ENCODE results near the gene CSMD2. TPM values are rescaled to one million over a fixed set of nuclear protein-coding genes. Genes with fewer than 3 reads are reported as not detected.

The CSMD2 gene
- total RNA-seq, 4 donors from 2014 or later: 8.6 TPM; not detected in 3

DNA sequence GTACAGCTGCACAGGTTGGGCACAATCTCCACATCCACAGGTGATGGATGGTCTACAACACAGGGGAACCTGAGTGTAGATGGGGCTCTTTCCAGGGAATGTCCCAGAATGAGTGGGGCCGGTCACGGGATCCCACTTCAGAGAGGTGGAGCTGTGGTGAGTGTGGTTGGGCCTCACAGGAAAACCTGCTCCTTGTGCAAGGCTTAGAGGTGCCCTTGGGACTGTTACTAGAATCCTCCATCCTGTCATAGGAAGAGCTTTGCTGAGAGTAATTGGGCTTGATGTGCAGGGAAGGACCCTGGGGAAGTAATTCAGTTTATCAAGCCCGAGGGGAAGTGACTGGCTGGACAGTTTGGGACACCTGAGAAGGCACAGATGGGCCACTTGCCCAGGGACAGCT is 554.6 kb downstream of the CSMD2 start:
- no peaks in the 10 kb centered on the region for H3K4me1 ChIP-seq
- no peak for DNase-seq
- TF ChIP-seq POLR2A (IDR thresholded peaks at IDR 0.05): no peak
- TF ChIP-seq, protein P1, sequence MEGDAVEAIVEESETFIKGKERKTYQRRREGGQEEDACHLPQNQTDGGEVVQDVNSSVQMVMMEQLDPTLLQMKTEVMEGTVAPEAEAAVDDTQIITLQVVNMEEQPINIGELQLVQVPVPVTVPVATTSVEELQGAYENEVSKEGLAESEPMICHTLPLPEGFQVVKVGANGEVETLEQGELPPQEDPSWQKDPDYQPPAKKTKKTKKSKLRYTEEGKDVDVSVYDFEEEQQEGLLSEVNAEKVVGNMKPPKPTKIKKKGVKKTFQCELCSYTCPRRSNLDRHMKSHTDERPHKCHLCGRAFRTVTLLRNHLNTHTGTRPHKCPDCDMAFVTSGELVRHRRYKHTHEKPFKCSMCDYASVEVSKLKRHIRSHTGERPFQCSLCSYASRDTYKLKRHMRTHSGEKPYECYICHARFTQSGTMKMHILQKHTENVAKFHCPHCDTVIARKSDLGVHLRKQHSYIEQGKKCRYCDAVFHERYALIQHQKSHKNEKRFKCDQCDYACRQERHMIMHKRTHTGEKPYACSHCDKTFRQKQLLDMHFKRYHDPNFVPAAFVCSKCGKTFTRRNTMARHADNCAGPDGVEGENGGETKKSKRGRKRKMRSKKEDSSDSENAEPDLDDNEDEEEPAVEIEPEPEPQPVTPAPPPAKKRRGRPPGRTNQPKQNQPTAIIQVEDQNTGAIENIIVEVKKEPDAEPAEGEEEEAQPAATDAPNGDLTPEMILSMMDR (IDR thresholded peaks at IDR 0.05): no peak
- no peak overlapping the region for H3K27ac ChIP-seq
- no peak overlapping the region for H3K4me3 ChIP-seq
- intact Hi-C loops (cut with DNase I; ENCODE audit: low total_unique reads): no loop called here
- no peaks in the 10 kb centered on the region for H3K9me3 ChIP-seq
- no peaks in the 10 kb centered on the region for H3K36me3 ChIP-seq
- no peaks in the 10 kb centered on the region for H3K27me3 ChIP-seq

DNA sequence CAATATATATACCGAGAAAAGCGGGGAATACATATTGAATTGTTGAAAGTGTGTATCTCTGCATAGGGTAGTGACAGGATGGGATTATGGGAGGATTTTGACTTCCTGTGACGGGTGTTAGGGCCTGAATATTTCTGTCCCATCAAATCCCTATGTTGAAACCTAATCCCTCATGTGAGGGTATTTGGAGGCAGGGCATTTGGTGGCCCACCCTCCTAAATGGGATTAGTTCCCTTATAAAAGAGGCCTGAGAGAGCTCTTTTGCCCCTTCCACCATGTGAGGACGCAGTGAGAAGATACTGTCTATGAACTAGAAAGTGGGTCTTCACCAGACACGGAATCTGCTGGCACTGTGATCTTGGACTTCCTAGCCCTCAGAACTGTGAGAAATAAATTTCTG is 555.3 kb downstream of the CSMD2 start:
- Histone ChIP-seq H3K27me3 (no peaks in the 10 kb centered on the region), H3K4me1 (no peaks in the 10 kb centered on the region), H3K9me3 (no peaks in the 10 kb centered on the region), H3K27ac (no peak overlapping the region), H3K4me3 (no peak overlapping the region), H3K36me3 (no peaks in the 10 kb centered on the region)
- no peak for DNase-seq
- intact Hi-C loops (cut with DNase I; ENCODE audit: low total_unique reads): no loop called here
- TF ChIP-seq POLR2A (IDR thresholded peaks at IDR 0.05): no peak
- TF ChIP-seq, protein P1 (IDR thresholded peaks at IDR 0.05): no peak

DNA sequence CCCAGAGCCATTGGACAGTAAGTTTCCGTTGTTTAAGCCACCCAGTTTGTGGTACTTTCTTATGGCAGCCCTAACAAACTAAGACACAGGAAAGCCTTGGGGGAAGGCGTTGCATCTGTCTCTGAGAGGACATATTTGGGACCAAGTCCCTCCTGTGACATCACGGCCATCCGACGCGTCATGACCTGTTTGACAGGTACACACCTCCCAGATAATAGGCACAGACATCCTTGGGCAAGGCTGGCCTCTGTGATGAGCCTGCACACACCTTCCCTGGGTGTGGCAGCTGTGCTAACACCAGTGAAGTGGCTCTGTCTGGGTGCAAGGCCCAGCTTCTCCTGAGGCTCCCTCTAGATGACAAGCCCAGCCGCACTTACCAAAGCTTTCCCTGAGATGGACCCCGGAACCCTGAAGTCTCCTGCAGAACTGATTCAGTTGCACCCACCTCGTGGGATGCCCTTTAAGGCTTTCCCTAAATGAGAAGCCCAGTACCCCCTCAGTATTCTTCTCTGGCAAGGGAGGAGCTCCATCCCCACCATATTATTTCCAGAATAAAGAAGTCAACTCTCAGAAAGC is 556.1 kb downstream of the CSMD2 start:
- no peaks in the 10 kb centered on the region for H3K36me3 ChIP-seq
- no peak for DNase-seq

DNA sequence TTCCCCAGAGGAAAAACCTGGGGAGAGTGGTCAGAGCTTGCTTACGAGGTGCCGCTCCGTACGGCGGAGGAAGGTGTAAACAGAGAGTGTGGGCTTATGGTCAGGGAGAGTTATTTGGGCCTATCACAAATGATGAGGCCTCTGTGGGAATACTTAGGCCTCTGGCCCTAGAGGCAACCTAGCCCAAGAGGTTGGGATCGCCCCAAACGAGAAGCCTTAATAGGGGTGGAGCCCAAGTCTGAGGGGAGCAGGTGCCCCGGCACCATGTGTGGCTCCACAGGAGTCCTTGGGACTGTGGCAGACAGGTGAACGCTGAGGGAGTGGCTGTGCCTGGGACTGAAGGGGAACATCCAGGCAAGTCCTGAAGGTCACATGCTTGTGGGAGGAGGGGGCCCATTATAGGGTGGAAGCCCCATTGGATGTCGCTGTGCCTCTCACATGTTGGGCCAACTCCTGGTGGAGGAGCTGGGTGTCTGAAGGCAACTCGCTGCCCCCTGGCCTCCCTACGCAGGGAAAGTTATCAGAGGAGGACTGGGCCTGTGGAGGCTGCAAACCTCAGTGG is 557.5 kb downstream of the CSMD2 start:
- Histone ChIP-seq H3K27ac (no peak overlapping the region), H3K27me3 (no peaks in the 10 kb centered on the region), H3K4me3 (no peak overlapping the region), H3K9me3 (no peaks in the 10 kb centered on the region), H3K4me1 (no peaks in the 10 kb centered on the region), H3K36me3 (no peaks in the 10 kb centered on the region)
- TF ChIP-seq, protein P1 (IDR thresholded peaks at IDR 0.05): no peak
- no peak for TF ChIP-seq POLR2A (IDR thresholded peaks at IDR 0.05)
- intact Hi-C loops (cut with DNase I; ENCODE audit: low total_unique reads): no loop called here
- DNase-seq: no peak

More for the DNA sequence above, 556.1 kb downstream of the CSMD2 start:
- Histone ChIP-seq H3K4me1 (no peaks in the 10 kb centered on the region), H3K9me3 (no peaks in the 10 kb centered on the region), H3K4me3 (no peak overlapping the region), H3K27me3 (no peaks in the 10 kb centered on the region), H3K27ac (no peak overlapping the region)
- intact Hi-C loops (cut with DNase I; ENCODE audit: low total_unique reads): no loop called here
- no peak for TF ChIP-seq POLR2A (IDR thresholded peaks at IDR 0.05)
- TF ChIP-seq, protein P1 (IDR thresholded peaks at IDR 0.05): no peak

DNA sequence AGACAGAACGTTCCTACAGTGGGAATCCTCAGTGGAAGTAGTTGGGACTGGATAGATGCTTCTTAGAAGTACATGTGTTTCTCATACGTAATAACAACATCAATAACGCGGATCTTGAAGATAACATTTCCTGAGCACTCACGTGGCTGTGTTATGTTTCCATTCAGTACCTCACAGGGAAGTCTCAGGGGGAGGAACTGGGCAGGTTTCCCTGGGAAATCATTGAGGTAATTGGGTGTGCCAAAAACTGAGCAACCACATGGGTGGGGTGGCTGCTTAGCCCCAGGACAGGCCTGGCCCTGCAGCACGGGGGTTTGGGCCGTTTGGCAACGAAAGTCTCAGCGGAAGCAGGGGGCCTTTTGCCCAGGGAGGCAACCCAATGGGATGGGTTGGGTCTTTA is 558.8 kb downstream of the CSMD2 start:
- no peaks in the 10 kb centered on the region for H3K36me3 ChIP-seq
- no peaks in the 10 kb centered on the region for H3K4me1 ChIP-seq
- intact Hi-C loops (cut with DNase I; ENCODE audit: low total_unique reads): no loop called here
- H3K9me3 ChIP-seq: no peaks in the 10 kb centered on the region
- DNase-seq: no peak
- H3K27me3 ChIP-seq: no peaks in the 10 kb centered on the region
- TF ChIP-seq, protein P1 (IDR thresholded peaks at IDR 0.05): no peak
- H3K27ac ChIP-seq: no peak overlapping the region
- no peak overlapping the region for H3K4me3 ChIP-seq
